Erythroblast (primary cell): Measurements from ENCODE around the gene HINT2.

ENCODE experiments used
- DNase-seq, 2 experiments: peaks; one replicate each; lab custom pipeline; 2025; lab: John Stamatoyannopoulos, UW
- GATA1 ChIP-seq: IDR thresholded peaks from 2 replicates; pipeline ENCODE4 v1.6.1; 2011; ENCODE audit warnings: low read depth, mild to moderate bottlenecking, control low read depth, low read length, moderate library complexity
- POLR2A ChIP-seq: IDR thresholded peaks from 2 replicates; pipeline ENCODE4 v1.6.1; 2011; ENCODE audit warnings: mild to moderate bottlenecking, low read length

The HINT2 gene

DNA sequence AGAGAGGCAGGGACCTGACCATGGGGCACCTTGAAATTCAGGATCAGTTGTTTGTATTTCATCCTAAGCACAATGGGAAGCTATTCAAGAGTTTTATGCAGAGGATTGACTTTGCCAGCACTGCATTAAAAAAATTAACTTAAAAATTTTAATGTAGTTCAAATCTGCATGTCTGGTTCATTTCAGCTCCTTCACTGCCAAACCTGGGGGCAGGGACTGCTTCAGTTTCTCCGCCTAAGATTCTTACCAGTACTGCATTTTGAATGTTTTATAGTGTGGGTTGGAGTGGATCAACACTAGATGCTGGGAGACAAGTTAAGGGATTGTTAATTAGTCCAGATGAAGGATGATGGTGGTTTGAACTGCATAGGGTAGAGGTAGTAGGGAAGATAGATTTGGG, 45.1 kb downstream of the HINT2 start:
- TF ChIP-seq GATA1: no peak
- TF ChIP-seq POLR2A: no peak
- no peak for DNase-seq

DNA sequence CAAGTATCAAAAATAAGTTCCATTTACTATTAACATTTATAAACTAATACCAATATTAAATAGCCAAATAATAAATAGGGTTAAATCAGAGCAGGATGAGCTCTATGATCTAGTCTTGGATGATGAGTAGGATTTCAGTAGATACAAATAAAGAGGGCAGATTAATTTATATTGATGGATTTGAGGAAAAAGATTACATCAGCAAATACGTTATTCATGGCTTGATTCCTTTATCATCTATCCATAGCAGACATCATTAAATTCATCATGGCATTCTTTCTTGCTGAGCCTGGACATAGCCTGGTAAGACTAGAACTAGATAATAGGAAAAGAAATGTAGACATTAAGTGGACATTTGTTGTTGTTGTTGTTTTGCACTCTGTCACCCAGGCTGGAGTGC, 47.4 kb downstream of the HINT2 start:
- DNase-seq: no peak
- TF ChIP-seq GATA1 (no peak), POLR2A (no peak)

DNA sequence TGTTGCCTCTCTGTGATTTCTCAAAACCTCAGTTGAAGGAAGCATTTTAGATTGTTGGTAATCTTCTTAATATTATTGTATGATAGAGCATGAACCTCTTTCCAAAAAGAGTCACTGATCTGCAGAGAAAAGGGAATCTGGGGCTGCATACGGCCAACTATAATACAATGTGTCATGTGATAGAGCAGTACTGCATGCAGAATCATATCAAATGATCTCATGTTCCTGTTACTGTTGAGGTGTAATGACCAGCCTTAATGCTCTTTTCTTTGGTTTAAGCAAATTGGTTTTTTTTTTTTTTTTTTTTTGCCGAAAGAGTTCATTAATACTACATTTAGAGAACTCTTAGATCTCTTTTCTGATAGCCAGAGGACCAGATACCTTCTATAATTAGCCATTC, 47.8 kb downstream of the HINT2 start:
- DNase-seq: no peak
- no peak for TF ChIP-seq GATA1
- TF ChIP-seq POLR2A: no peak

DNA sequence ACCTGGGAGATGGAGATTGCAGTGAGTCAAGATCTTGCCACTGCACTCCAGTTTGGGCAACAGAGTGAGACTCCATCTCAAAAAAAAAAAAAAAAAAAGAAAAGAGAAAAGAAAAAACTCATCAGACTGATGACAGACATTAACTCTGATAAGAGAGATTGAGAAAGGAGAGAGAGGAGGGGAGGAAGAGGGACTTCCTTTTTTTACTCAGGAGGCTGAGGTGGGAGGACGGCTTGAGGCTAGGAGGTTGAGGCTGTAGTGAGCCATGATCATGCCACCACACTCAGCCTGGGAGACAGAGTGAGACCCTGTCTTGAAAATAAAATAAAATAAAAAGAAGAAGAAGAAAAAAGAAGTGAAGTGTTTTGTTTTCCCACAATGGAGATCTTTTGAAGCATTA, 51.0 kb downstream of the HINT2 start:
- no peak for TF ChIP-seq GATA1
- DNase-seq: no peak

DNA sequence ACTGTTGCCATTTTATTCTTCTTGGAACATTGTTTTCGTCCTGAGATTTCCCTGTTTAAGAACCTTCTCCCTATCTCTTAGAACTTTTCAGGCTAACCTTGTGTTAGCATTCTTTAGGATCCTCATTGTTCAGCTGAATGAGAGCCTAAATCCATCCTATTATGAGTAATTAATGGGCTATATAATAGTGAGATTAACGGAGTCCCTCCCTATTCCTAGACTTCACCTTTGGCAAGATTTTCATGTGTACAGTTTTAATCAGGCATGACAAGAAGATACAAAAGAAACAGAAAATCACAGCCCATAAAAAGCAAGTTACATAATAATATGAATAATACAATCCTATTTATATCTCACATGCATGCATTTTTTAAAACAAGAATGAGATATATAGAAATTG, 51.7 kb downstream of the HINT2 start:
- no peak for DNase-seq
- no peak for TF ChIP-seq POLR2A
- no peak for TF ChIP-seq GATA1
